GM18870 (cell line): Measurements from ENCODE around the gene ZNF573.

Experiments
- ATAC-seq: cut with Tn5 transposase; IDR thresholded peaks from one replicate; pipeline ENCODE4 v1.9.1; 2021; ENCODE audit warnings: moderate library complexity; ENCODE audit not compliant: unreplicated experiment

Gene ZNF573

DNA sequence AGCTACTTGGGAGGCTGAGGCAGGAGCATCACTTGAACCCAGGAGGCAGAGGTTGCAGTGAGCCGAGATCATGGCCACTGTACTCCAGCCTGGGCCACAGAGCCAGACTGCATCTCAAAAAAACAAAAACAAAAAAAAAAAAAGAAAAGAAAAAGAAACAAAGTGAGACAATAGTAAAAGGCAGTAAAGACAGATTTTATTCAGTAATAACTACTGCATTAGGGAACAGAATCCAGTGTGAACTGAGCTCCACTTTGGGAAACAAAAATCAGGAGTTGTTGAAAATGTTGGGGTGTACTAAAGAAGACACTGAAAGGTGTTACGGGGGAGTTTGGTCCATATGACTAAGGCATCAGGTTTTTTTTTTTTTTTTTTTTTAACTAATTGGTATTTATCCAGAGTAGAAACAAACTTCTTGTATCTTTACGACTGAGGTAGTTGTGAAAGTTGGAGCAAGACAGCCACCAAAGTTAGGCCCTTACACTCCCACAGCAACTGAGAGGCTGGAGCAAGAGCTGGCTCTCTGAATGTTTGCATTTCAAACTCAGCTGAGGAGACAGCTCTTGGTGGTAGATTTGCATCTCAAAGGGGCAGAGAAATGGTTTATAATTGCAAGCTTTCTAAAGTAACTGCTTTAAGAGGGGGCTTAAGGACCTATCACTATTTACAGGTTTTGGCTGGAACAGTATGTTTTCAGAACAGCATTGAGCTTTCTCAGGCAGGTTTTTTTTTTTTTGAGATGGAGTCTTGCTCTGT is 84.1 kb downstream of the ZNF573 start:
- no peak for ATAC-seq

- ATAC-seq: no peak
Measured at GRCh38 chr19:37692956-37693620, 86.3 kb downstream of the ZNF573 start.

GRCh38 chr19:37691881-37692504 is 87.4 kb downstream of the ZNF573 start:
- no peak for ATAC-seq
